Endodermal cell (in vitro differentiated cells): ENCODE data around the gene PLCB1. TPM values are rescaled to one million over a fixed set of nuclear protein-coding genes. Genes with fewer than 3 reads are reported as not detected.

Source experiments
- DNase-seq: peaks from one replicate; pipeline ENCODE4 v3.0.0-alpha.2; 2017
- H3K27ac ChIP-seq: 2 replicates; pipeline ENCODE4 v1.5.1; 2013; ENCODE audit warnings: mild to moderate bottlenecking, low read depth, low read length, moderate library complexity
- H3K27me3 ChIP-seq: 2 replicates; pipeline ENCODE4 v1.6.1; 2013; ENCODE audit warnings: mild to moderate bottlenecking, low read length, moderate library complexity; ENCODE audit not compliant: insufficient read depth, control insufficient read depth, poor library complexity, severe bottlenecking
- H3K36me3 ChIP-seq: 2 replicates; pipeline ENCODE4 v1.7.0; 2013; ENCODE audit warnings: mild to moderate bottlenecking, low read length, moderate library complexity; ENCODE audit not compliant: control insufficient read depth, insufficient read depth
- H3K4me1 ChIP-seq: one replicate; pipeline ENCODE4 v1.7.0; 2013; ENCODE audit warnings: low read length; ENCODE audit not compliant: control insufficient read depth, insufficient read depth
- H3K4me3 ChIP-seq: 2 replicates; pipeline ENCODE4 v1.5.1; 2013; ENCODE audit warnings: mild to moderate bottlenecking, low read length, moderate library complexity
- H3K9ac ChIP-seq: 2 replicates; pipeline ENCODE4 v1.6.1; 2013; ENCODE audit warnings: mild to moderate bottlenecking, low read length, moderate library complexity; ENCODE audit not compliant: poor library complexity, severe bottlenecking; ENCODE audit errors: extremely low read depth
- H3K9me3 ChIP-seq: 2 replicates; pipeline ENCODE4 v1.6.1; 2013; ENCODE audit warnings: mild to moderate bottlenecking, low read length, moderate library complexity; ENCODE audit not compliant: control insufficient read depth
- H3K27ac Mint-ChIP-seq: 2 replicates; pipeline ENCODE4 v1.8.0; 2020; ENCODE audit warnings: mixed read lengths
- H3K27me3 Mint-ChIP-seq: 2 replicates; pipeline ENCODE4 v1.8.0; 2021; ENCODE audit warnings: mild to moderate bottlenecking, mixed read lengths; ENCODE audit not compliant: insufficient read depth
- H3K36me3 Mint-ChIP-seq: 2 replicates; pipeline ENCODE4 v1.8.0; 2020; ENCODE audit warnings: low read depth, mixed read lengths
- H3K4me1 Mint-ChIP-seq: 2 replicates; pipeline ENCODE4 v1.8.0; 2020; ENCODE audit warnings: mixed read lengths
- H3K4me3 Mint-ChIP-seq: 2 replicates; pipeline ENCODE4 v1.8.0; 2020; ENCODE audit warnings: mild to moderate bottlenecking, moderate library complexity, mixed read lengths
- H3K9me3 Mint-ChIP-seq: 2 replicates; pipeline ENCODE4 v1.8.0; 2020; ENCODE audit warnings: mild to moderate bottlenecking, mixed read lengths
- WGBS, 2 experiments: methylation state at CpG; one replicate each; pipeline versions ENCODE4 v1.1.5 to v1.1.7; 2013; ENCODE audit warnings: missing lambda C conversion rate in 2 of 2, mixed read lengths in 1 of 2; ENCODE audit not compliant: insufficient coverage in 1 of 2, insufficient read length in 1 of 2; 5-methylcytosine and 5-hydroxymethylcytosine counted together
- total RNA-seq, 2 donors: library from RNA; stranded (reverse); fragmentation: NEBNext Ultra II Directional in 1 of 2; extraction: Animal tissue kit (Norgen Biotek cat#: 25700) in 1 of 2; gene quantifications; 2 replicates in 1 of 2; 3 replicates in 1 of 2; pipeline ENCODE4 v1.2.1, GENCODE V29; 2021
- TF ChIP-seq, protein P1 (sequence below): fragments of 200-600 bp; sonication (generic); conservative IDR thresholded peaks from 2 replicates; pipeline ENCODE4 v1.5.0; 2021; ENCODE audit warnings: antibody characterized with exemption, mild to moderate bottlenecking

Gene PLCB1
- total RNA-seq, 2 donors from 2014 or later = 15.3 to 16.5 TPM

DNA sequence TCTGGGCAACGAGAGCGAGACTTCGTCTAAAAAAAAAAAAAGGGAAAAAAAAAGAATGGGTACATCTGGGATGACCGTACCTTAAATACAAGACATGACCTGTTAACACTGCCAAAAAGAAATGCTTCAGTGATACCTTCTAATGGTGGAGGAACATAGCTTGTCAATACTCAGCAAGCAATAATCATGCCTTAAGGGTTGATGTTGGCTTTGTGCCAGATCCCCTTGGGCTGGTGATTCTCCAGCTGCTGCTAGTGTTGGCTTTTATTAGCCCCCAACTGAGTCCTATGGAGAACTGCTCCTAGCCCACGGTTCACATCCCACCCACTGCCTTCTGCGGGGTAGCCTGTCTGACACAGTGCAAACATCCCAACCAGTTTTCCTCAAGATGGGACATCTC is 134.9 kb downstream of the PLCB1 start:
- Histone ChIP-seq H3K4me1 (no peaks in the 10 kb centered on the region), H3K27ac (no peak overlapping the region), H3K9me3 (no peaks in the 10 kb centered on the region), H3K4me3 (no peak overlapping the region), H3K9ac (no peak overlapping the region), H3K27me3 (no peaks in the 10 kb centered on the region), H3K36me3 (no peaks in the 10 kb centered on the region)
- no peak overlapping the region for H3K4me3 Mint-ChIP-seq
- no peaks in the 10 kb centered on the region for H3K4me1 Mint-ChIP-seq
- H3K27me3 Mint-ChIP-seq = no peaks in the 10 kb centered on the region
- no peak for DNase-seq
- no peaks in the 10 kb centered on the region for H3K36me3 Mint-ChIP-seq
- no peak overlapping the region for H3K27ac Mint-ChIP-seq
- H3K9me3 Mint-ChIP-seq = no peaks in the 10 kb centered on the region
- TF ChIP-seq, protein P1, sequence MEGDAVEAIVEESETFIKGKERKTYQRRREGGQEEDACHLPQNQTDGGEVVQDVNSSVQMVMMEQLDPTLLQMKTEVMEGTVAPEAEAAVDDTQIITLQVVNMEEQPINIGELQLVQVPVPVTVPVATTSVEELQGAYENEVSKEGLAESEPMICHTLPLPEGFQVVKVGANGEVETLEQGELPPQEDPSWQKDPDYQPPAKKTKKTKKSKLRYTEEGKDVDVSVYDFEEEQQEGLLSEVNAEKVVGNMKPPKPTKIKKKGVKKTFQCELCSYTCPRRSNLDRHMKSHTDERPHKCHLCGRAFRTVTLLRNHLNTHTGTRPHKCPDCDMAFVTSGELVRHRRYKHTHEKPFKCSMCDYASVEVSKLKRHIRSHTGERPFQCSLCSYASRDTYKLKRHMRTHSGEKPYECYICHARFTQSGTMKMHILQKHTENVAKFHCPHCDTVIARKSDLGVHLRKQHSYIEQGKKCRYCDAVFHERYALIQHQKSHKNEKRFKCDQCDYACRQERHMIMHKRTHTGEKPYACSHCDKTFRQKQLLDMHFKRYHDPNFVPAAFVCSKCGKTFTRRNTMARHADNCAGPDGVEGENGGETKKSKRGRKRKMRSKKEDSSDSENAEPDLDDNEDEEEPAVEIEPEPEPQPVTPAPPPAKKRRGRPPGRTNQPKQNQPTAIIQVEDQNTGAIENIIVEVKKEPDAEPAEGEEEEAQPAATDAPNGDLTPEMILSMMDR = no peak
- 90 to 96% methylated on average over 3 to 6 of the region's 6 CpGs for WGBS, 2 experiments

DNA sequence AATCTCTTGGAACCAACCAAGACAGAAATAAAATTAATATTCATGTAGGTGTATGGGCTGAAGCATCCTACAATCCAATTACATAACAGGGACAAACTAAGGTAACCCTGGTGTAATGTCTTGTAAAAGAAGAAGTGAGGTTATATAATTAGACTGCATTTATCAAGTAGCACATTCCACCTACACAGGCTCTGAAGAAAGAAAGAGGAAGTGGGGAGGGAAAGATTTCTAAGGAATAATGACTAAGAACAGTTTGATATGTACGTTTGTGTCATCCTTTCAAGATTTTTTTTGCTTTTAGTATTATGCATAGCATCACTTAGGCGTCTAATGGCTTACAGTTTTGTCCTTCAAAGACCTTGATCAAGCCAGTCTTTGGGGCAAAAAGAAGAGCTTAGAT is 139.7 kb downstream of the PLCB1 start:
- H3K4me3 ChIP-seq = no peak overlapping the region
- Mint-ChIP-seq H3K27me3 (peaks cover 4% of the 10 kb centered on the region), H3K4me1 (peaks cover 9% of the 10 kb centered on the region), H3K27ac (no peak overlapping the region), H3K9me3 (no peaks in the 10 kb centered on the region), H3K36me3 (no peaks in the 10 kb centered on the region), H3K4me3 (no peak overlapping the region)
- no peaks in the 10 kb centered on the region for H3K27me3 ChIP-seq
- H3K27ac ChIP-seq = no peak overlapping the region
- H3K4me1 ChIP-seq = no peaks in the 10 kb centered on the region
- H3K9ac ChIP-seq = no peak overlapping the region
- H3K36me3 ChIP-seq = no peaks in the 10 kb centered on the region
- TF ChIP-seq, protein P1 = no peak
- H3K9me3 ChIP-seq = no peaks in the 10 kb centered on the region
- WGBS, 2 experiments = 79 to 100% methylated on average over 2 of the region's 2 CpGs
- no peak for DNase-seq

DNA sequence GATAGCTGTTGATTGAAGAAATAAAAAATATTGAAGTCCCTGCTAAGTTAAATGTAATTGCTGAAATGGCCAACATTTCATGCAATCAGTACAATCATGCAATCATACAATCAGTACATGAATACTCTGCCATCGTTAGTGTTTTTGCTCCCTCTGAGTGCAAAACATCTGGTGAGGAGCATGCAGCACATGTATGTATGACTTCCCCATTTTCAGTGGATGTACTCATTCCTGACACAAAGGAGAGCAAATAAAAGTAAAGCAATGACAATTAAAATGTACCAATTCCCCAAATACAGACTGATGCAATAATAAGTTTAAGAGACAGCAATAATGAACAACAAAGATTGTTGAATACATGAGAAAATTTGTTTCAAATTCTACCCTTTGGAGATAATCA is 140.7 kb downstream of the PLCB1 start:
- Mint-ChIP-seq H3K27me3 (peaks cover 4% of the 10 kb centered on the region), H3K9me3 (no peaks in the 10 kb centered on the region), H3K4me3 (no peak overlapping the region), H3K36me3 (no peaks in the 10 kb centered on the region), H3K4me1 (peaks cover 9% of the 10 kb centered on the region), H3K27ac (no peak overlapping the region)
- WGBS, 2 experiments = 95 to 100% methylated on average over 1 of the region's 1 CpG
- Histone ChIP-seq H3K4me1 (no peaks in the 10 kb centered on the region), H3K9me3 (no peaks in the 10 kb centered on the region), H3K27ac (no peak overlapping the region), H3K4me3 (no peak overlapping the region), H3K36me3 (no peaks in the 10 kb centered on the region), H3K9ac (no peak overlapping the region), H3K27me3 (no peaks in the 10 kb centered on the region)
- TF ChIP-seq, protein P1 = no peak
- no peak for DNase-seq
